Mucosa of rectum (tissue), 2 donors: ENCODE data around the gene CUL1.
"Not testable (repeated sequence)": the region's sequence is repeated elsewhere in the genome, so short reads cannot be mapped to it uniquely, and the experiment has no call there.

Experiments used
- H3K27ac ChIP-seq, 2 donors: one replicate each; pipeline ENCODE4 v1.7.0; 2013; ENCODE audit warnings: inconsistent platforms in 2 of 2, low read depth in 2 of 2, low read length in 2 of 2
- H3K27me3 ChIP-seq, 2 donors: one replicate each; pipeline ENCODE4 v1.7.0; 2013; ENCODE audit warnings: low read length in 2 of 2; ENCODE audit not compliant: control insufficient read depth in 2 of 2, insufficient read depth in 2 of 2
- H3K36me3 ChIP-seq, 2 donors: one replicate each; pipeline ENCODE4 v1.7.0; 2013; ENCODE audit warnings: low read length in 2 of 2; ENCODE audit not compliant: control insufficient read depth in 2 of 2, insufficient read depth in 2 of 2
- H3K4me1 ChIP-seq, 2 donors: one replicate each; pipeline ENCODE4 v1.7.0; 2013; ENCODE audit warnings: low read length in 2 of 2, mild to moderate bottlenecking in 1 of 2; ENCODE audit not compliant: control insufficient read depth in 2 of 2, insufficient read depth in 2 of 2
- H3K4me3 ChIP-seq, 2 donors: one replicate each; pipeline ENCODE4 v1.7.0; 2013; ENCODE audit warnings: low read length in 2 of 2
- H3K9ac ChIP-seq, 2 donors: one replicate each; pipeline ENCODE4 v1.7.0; 2013; ENCODE audit warnings: low read length in 2 of 2, low read depth in 1 of 2, mild to moderate bottlenecking in 1 of 2
- H3K9me3 ChIP-seq, 2 donors: one replicate each; pipeline ENCODE4 v1.7.0; 2013; ENCODE audit warnings: low read length in 2 of 2; ENCODE audit not compliant: control insufficient read depth in 2 of 2
- donor health status: healthy.
- donor health status: Normal muscosa, but diverticular disease.

Gene CUL1

DNA sequence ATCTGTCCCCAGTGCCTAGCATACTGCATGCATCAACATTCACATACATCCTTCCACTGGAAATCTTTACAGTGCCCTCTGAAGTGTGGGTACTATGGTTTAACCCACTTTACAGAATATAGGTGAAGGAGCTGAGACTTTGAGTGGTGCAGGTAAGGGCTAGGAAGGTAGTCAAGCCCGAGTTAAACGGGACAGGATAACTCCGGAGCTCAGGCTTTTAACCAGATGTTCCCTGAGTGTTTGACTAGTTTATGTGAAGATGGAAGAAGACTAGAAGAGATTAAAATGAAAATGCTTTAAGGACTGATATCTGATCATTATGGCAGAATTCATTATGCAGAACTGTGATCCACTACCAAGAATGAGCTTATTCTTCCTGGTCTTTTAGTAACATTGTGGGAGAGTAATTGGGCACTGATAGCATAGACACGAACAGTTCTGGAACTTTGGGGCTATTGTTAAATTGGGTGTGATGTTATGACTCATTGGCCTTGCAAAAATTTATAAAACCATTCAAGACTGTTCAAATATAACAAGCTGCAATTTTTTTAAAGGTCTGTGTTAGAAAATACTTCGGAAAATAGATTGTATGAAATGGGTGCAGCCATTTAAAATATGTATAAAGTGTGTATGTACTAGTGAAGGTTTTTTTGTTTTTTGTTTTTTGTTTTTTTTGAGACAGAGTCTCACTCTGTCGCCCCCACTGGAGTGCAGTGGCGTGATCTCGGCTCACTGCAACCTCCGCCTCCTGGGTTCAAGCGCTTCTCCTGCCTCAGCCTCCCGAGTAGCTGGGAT is 4.4 kb downstream of the CUL1 start:
- Histone ChIP-seq H3K4me1 (peaks cover 18 to 19% of the 10 kb centered on the region in 2 donors), H3K27ac (no peak overlapping the region), H3K27me3 (no peaks in the 10 kb centered on the region), H3K4me3 (no peak overlapping the region), H3K36me3 (no peaks in the 10 kb centered on the region), H3K9ac (no peak overlapping the region), H3K9me3 (no peaks in the 10 kb centered on the region)

DNA sequence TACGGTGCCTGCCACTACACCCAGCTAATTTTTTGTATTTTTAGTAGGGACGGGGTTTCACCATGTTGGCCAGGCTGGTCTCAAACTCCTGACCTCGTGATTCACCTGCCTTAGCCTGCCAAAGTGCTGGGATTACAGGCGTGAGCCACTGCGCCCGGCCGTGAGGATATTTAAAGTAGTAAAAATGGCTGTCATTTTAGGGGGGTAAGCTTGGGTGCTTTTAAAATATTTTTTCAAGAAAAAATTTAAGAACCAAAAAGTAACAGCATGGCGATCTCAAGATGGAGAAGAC is 4.9 kb downstream of the CUL1 start:
- H3K4me1 ChIP-seq, result peaks cover 18 to 19% of the 10 kb centered on the region in 2 donors
- H3K9me3 ChIP-seq, H3K27ac ChIP-seq, H3K4me3 ChIP-seq, H3K9ac ChIP-seq, H3K36me3 ChIP-seq, H3K27me3 ChIP-seq: not testable (repeated sequence)

DNA sequence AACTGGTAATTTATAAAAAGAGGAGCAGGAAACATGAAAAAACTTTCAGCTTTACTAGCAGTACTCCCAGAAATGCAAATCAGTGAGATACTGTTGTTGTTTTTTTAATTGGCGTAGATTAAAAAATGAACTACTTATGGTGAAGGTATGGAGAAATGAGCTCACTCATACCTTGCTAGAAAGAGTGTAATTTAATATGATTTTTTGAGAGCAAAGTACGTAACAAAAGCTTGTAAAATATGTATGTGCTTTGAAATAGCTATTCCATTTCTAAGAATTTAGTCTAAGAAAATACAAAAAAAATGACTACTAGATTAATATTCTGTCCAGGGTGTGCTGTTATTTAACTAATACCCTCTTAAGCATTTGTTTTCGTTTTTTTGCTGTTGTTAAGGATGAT is 5.5 kb downstream of the CUL1 start:
- H3K27ac ChIP-seq, result no peak overlapping the region
- no peak overlapping the region for H3K4me3 ChIP-seq
- H3K36me3 ChIP-seq, result no peaks in the 10 kb centered on the region
- H3K27me3 ChIP-seq, result no peaks in the 10 kb centered on the region
- no peak overlapping the region for H3K9ac ChIP-seq
- peaks cover 18 to 19% of the 10 kb centered on the region in 2 donors for H3K4me1 ChIP-seq
- no peaks in the 10 kb centered on the region for H3K9me3 ChIP-seq

DNA sequence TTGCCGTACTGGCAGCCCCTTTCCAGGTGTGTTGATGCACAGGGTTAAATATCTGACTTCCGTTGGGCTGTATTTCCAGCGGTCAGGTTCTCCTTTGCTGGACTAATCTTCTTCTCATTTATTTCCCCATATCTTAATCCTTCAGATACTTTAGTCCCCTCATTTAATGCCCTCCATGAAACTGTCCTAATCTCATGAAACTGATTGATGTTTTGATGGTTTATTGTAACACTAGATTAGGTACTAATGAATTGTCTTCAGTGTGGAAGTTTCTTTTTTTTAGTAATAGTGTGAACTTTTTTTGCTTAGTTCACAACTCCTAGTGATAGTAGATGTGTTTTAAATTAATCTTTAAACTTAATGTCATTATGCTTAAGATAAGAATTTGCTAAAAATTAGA is 6.3 kb downstream of the CUL1 start:
- Histone ChIP-seq H3K4me3 (no peak overlapping the region), H3K4me1 (peaks cover 18 to 19% of the 10 kb centered on the region in 2 donors), H3K27me3 (no peaks in the 10 kb centered on the region), H3K36me3 (no peaks in the 10 kb centered on the region), H3K9me3 (no peaks in the 10 kb centered on the region), H3K9ac (no peak overlapping the region), H3K27ac (no peak overlapping the region)

DNA sequence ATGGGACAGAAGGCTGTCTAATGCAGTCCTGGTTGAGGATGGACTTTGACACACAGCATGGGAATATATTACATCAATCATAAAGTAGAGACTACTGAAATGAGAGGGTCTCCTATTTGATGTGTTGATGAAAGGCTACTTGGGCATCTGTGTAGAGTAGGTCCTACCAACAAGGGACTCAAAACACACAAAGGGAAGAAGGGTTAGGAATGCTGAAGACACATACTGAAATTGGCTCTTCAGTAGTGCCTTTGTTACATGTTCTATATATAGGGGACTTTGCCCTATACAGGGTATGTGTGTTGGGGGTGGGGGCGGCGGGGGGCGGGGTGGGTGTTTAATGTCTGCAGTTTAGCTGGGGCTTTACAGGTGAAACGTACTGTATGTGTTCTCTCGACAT is 7.7 kb downstream of the CUL1 start:
- H3K9me3 ChIP-seq, result no peaks in the 10 kb centered on the region
- peaks cover 8 to 16% of the 10 kb centered on the region in 2 donors for H3K4me1 ChIP-seq
- no peak overlapping the region for H3K4me3 ChIP-seq
- H3K36me3 ChIP-seq, result no peaks in the 10 kb centered on the region
- H3K9ac ChIP-seq, result no peak overlapping the region
- H3K27me3 ChIP-seq, result no peaks in the 10 kb centered on the region
- no peak overlapping the region for H3K27ac ChIP-seq

DNA sequence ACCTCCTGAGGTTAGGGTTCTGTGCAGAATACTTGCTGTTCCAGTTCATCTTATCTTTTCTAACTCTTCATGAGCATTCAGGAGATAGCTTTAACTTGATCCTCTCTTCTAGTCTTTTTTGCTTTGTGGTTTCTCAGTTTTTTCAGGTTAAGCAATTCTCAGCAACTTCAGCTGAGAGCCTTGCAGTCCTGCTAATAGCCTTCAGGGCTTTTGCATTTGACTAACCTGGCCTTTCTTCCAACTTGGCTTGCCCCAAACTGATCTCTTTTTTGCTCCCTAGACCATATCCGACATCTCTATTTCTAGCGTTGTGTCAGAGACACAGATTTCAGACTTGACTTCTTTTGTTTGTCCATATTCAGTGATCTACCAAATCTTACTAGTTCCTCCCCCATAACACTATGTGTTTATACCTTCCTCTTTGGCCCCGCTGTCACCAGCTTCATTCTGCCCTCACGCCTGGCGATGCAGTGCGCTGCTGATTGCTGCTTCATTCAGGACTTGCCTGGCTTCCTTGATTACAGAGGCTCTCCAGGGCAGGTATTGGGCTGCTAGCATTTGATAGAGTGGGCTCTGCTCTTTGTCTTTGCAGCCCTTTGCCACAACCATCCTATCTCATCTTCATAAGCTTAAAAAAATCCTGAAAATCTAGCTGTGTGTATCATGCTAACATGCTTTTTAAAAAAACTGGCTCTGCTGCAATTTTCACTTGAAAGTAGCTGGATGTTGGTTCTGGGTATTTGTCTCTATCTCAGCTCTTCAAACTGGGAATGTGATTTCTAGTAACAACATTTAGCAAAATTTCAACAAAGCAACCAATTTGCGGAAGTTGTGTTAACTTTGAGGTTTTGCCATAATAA is 9.6 kb downstream of the CUL1 start:
- Histone ChIP-seq H3K27me3 (no peaks in the 10 kb centered on the region), H3K36me3 (no peaks in the 10 kb centered on the region), H3K9me3 (no peaks in the 10 kb centered on the region), H3K4me1 (peaks cover 4 to 9% of the 10 kb centered on the region in 2 donors), H3K4me3 (no peak overlapping the region), H3K9ac (no peak overlapping the region), H3K27ac (no peak overlapping the region)

DNA sequence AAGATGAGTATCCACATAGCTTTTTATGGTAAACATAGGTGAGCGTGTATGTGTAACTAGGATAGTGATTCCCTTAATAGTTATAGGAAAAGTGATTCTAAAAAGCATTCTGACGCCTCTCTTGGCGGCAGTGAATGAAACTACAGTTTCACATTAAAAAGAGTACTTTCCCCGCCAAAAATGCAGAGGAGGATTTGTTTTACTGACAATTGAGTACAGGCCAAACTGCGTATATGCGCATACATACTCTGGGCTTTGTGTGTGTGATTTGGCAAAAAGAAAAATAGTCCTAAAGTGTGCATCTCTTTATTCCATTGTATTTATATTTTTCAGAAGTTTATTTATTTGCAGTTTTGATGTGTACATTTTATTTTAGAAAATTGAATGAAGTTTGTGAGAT is 10.3 kb downstream of the CUL1 start:
- Histone ChIP-seq H3K9ac (no peak overlapping the region), H3K27me3 (no peaks in the 10 kb centered on the region), H3K27ac (no peak overlapping the region), H3K4me1 (peaks cover 4 to 9% of the 10 kb centered on the region in 2 donors), H3K9me3 (no peaks in the 10 kb centered on the region), H3K4me3 (no peak overlapping the region), H3K36me3 (no peaks in the 10 kb centered on the region)

DNA sequence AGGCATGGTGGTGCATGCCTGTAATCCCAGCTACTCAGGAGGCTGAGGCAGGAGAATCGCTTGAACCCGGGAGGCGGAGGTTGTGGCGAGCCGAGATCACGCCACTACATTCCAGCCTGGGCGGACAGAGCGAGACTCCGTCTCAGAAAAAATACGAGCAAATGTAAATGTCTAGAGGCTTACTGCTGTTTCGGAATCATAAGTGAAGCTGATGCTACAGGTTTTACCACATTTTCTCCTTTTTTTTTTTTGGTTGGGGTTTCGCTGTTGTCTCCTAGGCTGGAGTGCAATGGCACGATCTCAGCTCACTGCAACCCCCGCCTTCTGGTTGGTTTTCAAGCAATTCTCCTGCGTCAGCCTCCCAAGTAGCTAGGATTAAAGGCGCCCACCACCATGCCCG is 11.7 kb downstream of the CUL1 start:
- not testable (repeated sequence) for H3K9ac ChIP-seq, H3K36me3 ChIP-seq, H3K4me3 ChIP-seq, H3K27me3 ChIP-seq, H3K4me1 ChIP-seq, H3K27ac ChIP-seq, H3K9me3 ChIP-seq

DNA sequence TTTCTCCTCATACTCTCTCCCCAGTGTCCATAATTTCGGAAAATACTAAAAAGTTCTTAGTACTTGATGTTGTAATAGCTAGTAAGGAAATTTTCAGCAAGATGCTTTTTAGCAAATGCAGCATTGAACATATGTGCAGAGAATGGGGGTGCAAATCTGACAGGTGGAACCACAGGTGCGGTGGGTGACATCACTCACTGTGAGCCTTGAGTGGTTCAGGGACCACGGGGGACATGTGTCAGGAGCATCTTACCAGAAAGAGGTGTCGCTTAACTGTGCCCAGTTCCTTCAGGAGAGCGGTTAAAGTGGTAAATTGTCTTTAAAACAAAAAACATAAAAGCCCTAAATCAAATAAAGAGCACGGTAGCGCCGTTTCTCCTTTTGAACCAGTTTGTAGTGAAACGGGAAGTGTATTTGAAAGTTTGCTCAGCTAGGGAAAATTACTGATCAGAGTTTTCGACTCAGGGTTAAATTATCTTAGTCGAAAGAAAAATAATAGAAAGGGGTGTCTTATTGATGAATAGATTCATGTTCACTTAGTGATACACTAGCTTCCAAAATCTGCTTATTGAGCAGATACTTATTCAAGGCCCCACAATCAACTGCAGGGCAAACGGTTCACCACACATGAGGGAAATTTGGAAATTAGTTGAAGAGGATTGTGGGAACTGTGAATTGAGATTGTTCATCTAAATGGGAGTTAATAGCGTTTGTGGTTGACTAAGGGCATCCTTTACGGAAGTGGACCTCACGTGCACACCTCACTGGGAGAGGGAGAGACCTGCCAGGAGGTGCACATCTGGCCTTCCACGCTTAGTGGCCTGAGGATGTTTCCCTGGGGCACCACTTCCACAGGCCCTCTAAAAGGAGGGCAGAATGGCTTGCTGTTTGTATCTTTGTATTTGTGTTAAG is 12.7 kb downstream of the CUL1 start:
- H3K27ac ChIP-seq, result no peak overlapping the region
- no peaks in the 10 kb centered on the region for H3K36me3 ChIP-seq
- no peaks in the 10 kb centered on the region for H3K9me3 ChIP-seq
- H3K27me3 ChIP-seq, result no peaks in the 10 kb centered on the region
- no peaks in the 10 kb centered on the region for H3K4me1 ChIP-seq
- no peak overlapping the region for H3K4me3 ChIP-seq
- H3K9ac ChIP-seq, result no peak overlapping the region
